GM21390 (cell line): ENCODE results near the gene CHEK2.
"Not testable (repeated sequence)": the region's sequence is repeated elsewhere in the genome, so short reads cannot be mapped to it uniquely, and the experiment has no call there.

Source experiments
- ATAC-seq: cut with Tn5 transposase; IDR thresholded peaks from one replicate; pipeline ENCODE4 v1.9.1; 2021; ENCODE audit not compliant: unreplicated experiment

Gene CHEK2

GRCh38 chr22:28693041-28693760 lies 48.4 kb downstream of the CHEK2 start:
- not testable (repeated sequence) for ATAC-seq

GRCh38 chr22:28689796-28690195 lies 51.8 kb downstream of the CHEK2 start:
- ATAC-seq: not testable (repeated sequence)

- ATAC-seq: not testable (repeated sequence)
Measured at GRCh38 chr22:28682966-28683365, 58.7 kb downstream of the CHEK2 start.

- not testable (repeated sequence) for ATAC-seq
Measured at GRCh38 chr22:28680813-28681490, 60.7 kb downstream of the CHEK2 start.

GRCh38 chr22:28679611-28680287 lies 61.9 kb downstream of the CHEK2 start, which contains the start of gene TTC28:
Gene TTC28 (minus strand): TSS chr22:28679840. CDS start chr22:28679723, 117 bp downstream.
- not testable (repeated sequence) for ATAC-seq

- not testable (repeated sequence) for ATAC-seq
Measured at GRCh38 chr22:28678778-28679610, 62.6 kb downstream of the CHEK2 start.

GRCh38 chr22:28678170-28678569 lies 63.5 kb downstream of the CHEK2 start:
- not testable (repeated sequence) for ATAC-seq

- ATAC-seq: no peak
Measured at GRCh38 chr22:28674121-28674563, 67.5 kb downstream of the CHEK2 start.

GRCh38 chr22:28670756-28671155 lies 70.9 kb downstream of the CHEK2 start:
- ATAC-seq: no peak

- no peak for ATAC-seq
Measured at GRCh38 chr22:28670161-28670560, 71.5 kb downstream of the CHEK2 start.

GRCh38 chr22:28669387-28669786 lies 72.2 kb downstream of the CHEK2 start:
- ATAC-seq: no peak

GRCh38 chr22:28663569-28663942 lies 78.1 kb downstream of the CHEK2 start:
- ATAC-seq: not testable (repeated sequence)

GRCh38 chr22:28658448-28658847 lies 83.2 kb downstream of the CHEK2 start:
- no peak for ATAC-seq

GRCh38 chr22:28656181-28656580 lies 85.4 kb downstream of the CHEK2 start:
- ATAC-seq: no peak

GRCh38 chr22:28650463-28650862 lies 91.2 kb downstream of the CHEK2 start:
- no peak for ATAC-seq

- no peak for ATAC-seq
Measured at GRCh38 chr22:28648792-28649191, 92.8 kb downstream of the CHEK2 start.

GRCh38 chr22:28647216-28647615 lies 94.4 kb downstream of the CHEK2 start:
- no peak for ATAC-seq

GRCh38 chr22:28639321-28639720 lies 102.3 kb downstream of the CHEK2 start:
- ATAC-seq: no peak
